SK-N-SH (cell line): Measurements from ENCODE around the gene CCDC192.

Experiments used
- EP300 ChIP-seq, 2 experiments: IDR thresholded peaks; 2 replicates each; pipeline versions ENCODE4 v1.4.0 to v1.6.1; 2012; ENCODE audit warnings: borderline replicate concordance in 1 of 2, low read depth in 1 of 2, low read length in 1 of 2
- FOSL2 ChIP-seq: IDR thresholded peaks from 2 replicates; pipeline ENCODE4 v1.4.0; 2012; ENCODE audit warnings: low read depth, mild to moderate bottlenecking, moderate library complexity, borderline replicate concordance
- JUND ChIP-seq: IDR thresholded peaks from 2 replicates; pipeline ENCODE4 v1.4.0; 2012
- POLR2AphosphoS5 ChIP-seq: IDR thresholded peaks from 2 replicates; pipeline ENCODE4 v1.6.1; 2012; ENCODE audit warnings: low read depth, low read length
- RAD21 ChIP-seq: IDR thresholded peaks from 2 replicates; pipeline ENCODE4 v1.6.1; 2012; ENCODE audit warnings: mild to moderate bottlenecking, low read length
- RCOR1 ChIP-seq: fragments of 150-350 bp; IDR thresholded peaks from 2 replicates; pipeline ENCODE4 v1.6.1; 2017; ENCODE audit warnings: antibody characterized with exemption, low read length
- REST ChIP-seq: IDR thresholded peaks from 2 replicates; pipeline ENCODE4 v1.6.1; 2012; ENCODE audit warnings: mild to moderate bottlenecking, low read depth, low read length, moderate library complexity
- RFX5 ChIP-seq: IDR thresholded peaks from 2 replicates; pipeline ENCODE4 v1.6.1; 2012; ENCODE audit warnings: mild to moderate bottlenecking, improper control_type of control experiment, low read length
- SIN3A ChIP-seq: IDR thresholded peaks from 2 replicates; pipeline ENCODE4 v1.6.1; 2012; ENCODE audit warnings: low read depth, mild to moderate bottlenecking, low read length, moderate library complexity, borderline replicate concordance
- TCF12 ChIP-seq: IDR thresholded peaks from 2 replicates; pipeline ENCODE4 v1.4.0; 2012
- USF2 ChIP-seq: fragments of 150-350 bp; IDR thresholded peaks from 2 replicates; pipeline ENCODE4 v1.6.1; 2017; ENCODE audit warnings: antibody characterized with exemption, low read length, low read depth, borderline replicate concordance
- TF ChIP-seq, protein P1 (sequence below): fragments of 150-350 bp; IDR thresholded peaks from 2 replicates; pipeline ENCODE4 v1.6.1; 2016; ENCODE audit warnings: mild to moderate bottlenecking, low read depth, low read length
- TF ChIP-seq, protein P2 (sequence below): fragments of 200-600 bp; sonication (generic); IDR thresholded peaks from 2 replicates; pipeline ENCODE4 v1.6.1; 2017; ENCODE audit warnings: antibody characterized with exemption, mild to moderate bottlenecking, moderate library complexity

GRCh38 chr5:127919818-127920217 is 216.6 kb downstream of the CCDC192 start:
- TF ChIP-seq TCF12, result no peak
- TF ChIP-seq, protein P1, sequence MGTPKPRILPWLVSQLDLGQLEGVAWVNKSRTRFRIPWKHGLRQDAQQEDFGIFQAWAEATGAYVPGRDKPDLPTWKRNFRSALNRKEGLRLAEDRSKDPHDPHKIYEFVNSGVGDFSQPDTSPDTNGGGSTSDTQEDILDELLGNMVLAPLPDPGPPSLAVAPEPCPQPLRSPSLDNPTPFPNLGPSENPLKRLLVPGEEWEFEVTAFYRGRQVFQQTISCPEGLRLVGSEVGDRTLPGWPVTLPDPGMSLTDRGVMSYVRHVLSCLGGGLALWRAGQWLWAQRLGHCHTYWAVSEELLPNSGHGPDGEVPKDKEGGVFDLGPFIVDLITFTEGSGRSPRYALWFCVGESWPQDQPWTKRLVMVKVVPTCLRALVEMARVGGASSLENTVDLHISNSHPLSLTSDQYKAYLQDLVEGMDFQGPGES, result no peak
- TF ChIP-seq, protein P2, sequence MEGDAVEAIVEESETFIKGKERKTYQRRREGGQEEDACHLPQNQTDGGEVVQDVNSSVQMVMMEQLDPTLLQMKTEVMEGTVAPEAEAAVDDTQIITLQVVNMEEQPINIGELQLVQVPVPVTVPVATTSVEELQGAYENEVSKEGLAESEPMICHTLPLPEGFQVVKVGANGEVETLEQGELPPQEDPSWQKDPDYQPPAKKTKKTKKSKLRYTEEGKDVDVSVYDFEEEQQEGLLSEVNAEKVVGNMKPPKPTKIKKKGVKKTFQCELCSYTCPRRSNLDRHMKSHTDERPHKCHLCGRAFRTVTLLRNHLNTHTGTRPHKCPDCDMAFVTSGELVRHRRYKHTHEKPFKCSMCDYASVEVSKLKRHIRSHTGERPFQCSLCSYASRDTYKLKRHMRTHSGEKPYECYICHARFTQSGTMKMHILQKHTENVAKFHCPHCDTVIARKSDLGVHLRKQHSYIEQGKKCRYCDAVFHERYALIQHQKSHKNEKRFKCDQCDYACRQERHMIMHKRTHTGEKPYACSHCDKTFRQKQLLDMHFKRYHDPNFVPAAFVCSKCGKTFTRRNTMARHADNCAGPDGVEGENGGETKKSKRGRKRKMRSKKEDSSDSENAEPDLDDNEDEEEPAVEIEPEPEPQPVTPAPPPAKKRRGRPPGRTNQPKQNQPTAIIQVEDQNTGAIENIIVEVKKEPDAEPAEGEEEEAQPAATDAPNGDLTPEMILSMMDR, result no peak
- no peak for TF ChIP-seq EP300 (IDR thresholded peaks at IDR 0.05; ENCODE audit: borderline replicate concordance in 1 of 2, low read depth in 1 of 2, low read length in 1 of 2)
- no peak for TF ChIP-seq POLR2AphosphoS5
- TF ChIP-seq USF2, result no peak
- no peak for TF ChIP-seq REST
- no peak for TF ChIP-seq SIN3A
- no peak for TF ChIP-seq RCOR1
- TF ChIP-seq RFX5, result no peak
- no peak for TF ChIP-seq FOSL2
- no peak for TF ChIP-seq RAD21
- no peak for TF ChIP-seq JUND
